A549 (cell line): ENCODE data around the gene CHKB. TPM values are rescaled to one million over a fixed set of nuclear protein-coding genes. Genes with fewer than 3 reads are reported as not detected.

ENCODE experiments used
- ATAC-seq, 2 experiments: fragments of 200-7000 bp in 1 of 2; fragments of >200 bp in 1 of 2; cut with Nextera tagmentation in 1 of 2; cut with Tn5 transposase in 1 of 2; 3 replicates each; pipeline versions ENCODE4 v1.8.0 to v1.9.1; 2018 to 2020; ENCODE audit warnings: mild to moderate bottlenecking in 1 of 2, moderate library complexity in 1 of 2
- CTCF ChIA-PET: fragments of 300-600 bp; sonication (Branson Sonifier 250); formaldehyde crosslinking; extraction: SDS; loops from one replicate; lab custom pipeline; 2021; ENCODE audit warnings: antibody characterized with exemption, inconsistent platforms; lab: Yijun Ruan, JAX
- POLR2A ChIA-PET: fragments of 350-600 bp; formaldehyde crosslinking; extraction: SDS; loops from one replicate; lab custom pipeline; 2021; ENCODE audit warnings: antibody characterized with exemption, inconsistent platforms; lab: Yijun Ruan, JAX
- DNase-seq, 2 experiments: peaks; one replicate each; pipeline versions ENCODE4 v3.0.0 to v3.0.0-alpha.2; 2011 to 2016; ENCODE audit warnings: low read depth in 1 of 2, low spot score in 1 of 2
- FAIRE-seq: peaks from 2 replicates; lab custom pipeline; 2011; peaks lifted over from hg19 to GRCh38; lab: Jason Lieb, UNC
- H3K27ac ChIP-seq, 2 experiments: fragments of >200 bp; sonication (Bioruptor Twin); formaldehyde crosslinking; 3 replicates each; pipeline ENCODE4 v1.5.1; 2016 to 2017
- H3K4me1 ChIP-seq: fragments of >200 bp; sonication (Bioruptor Twin); formaldehyde crosslinking; 3 replicates; pipeline ENCODE4 v1.6.1; 2016
- H3K4me2 ChIP-seq: fragments of >200 bp; sonication (Bioruptor Twin); formaldehyde crosslinking; 3 replicates; pipeline ENCODE4 v1.6.1; 2016
- H3K4me3 ChIP-seq: fragments of >200 bp; sonication (Bioruptor Twin); formaldehyde crosslinking; 3 replicates; pipeline ENCODE4 v1.5.1; 2016
- H3K9me3 ChIP-seq: fragments of >200 bp; sonication (Bioruptor Twin); formaldehyde crosslinking; 3 replicates; pipeline ENCODE4 v1.6.1; 2016
- BHLHE40 ChIP-seq: IDR thresholded peaks from 2 replicates; pipeline ENCODE4 v1.6.1; 2012; ENCODE audit warnings: low read depth, low read length, inconsistent platforms
- CHD2 ChIP-seq: fragments of 150-350 bp; IDR thresholded peaks from 2 replicates; pipeline ENCODE4 v1.6.1; 2014; ENCODE audit warnings: low read length; ENCODE audit not compliant: partially characterized antibody
- EHF ChIP-seq: fragments of 250-450 bp; sonication (Bioruptor Pico); IDR thresholded peaks from 2 replicates; pipeline ENCODE4 v1.5.0; 2020; ENCODE audit warnings: mild to moderate bottlenecking
- EHMT2 ChIP-seq: fragments of 200-600 bp; sonication (generic); IDR thresholded peaks from 2 replicates; pipeline ENCODE4 v1.6.1; 2016; ENCODE audit warnings: antibody characterized with exemption, low read depth, mild to moderate bottlenecking, moderate library complexity
- EP300 ChIP-seq, 2 experiments: fragments of >200 bp; sonication (Bioruptor Twin); formaldehyde crosslinking; IDR thresholded peaks; 2 replicates in 1 of 2; 3 replicates in 1 of 2; pipeline ENCODE4 v1.6.1; 2016 to 2017
- FOSB ChIP-seq: fragments of 250-450 bp; sonication (Bioruptor Pico); IDR thresholded peaks from 2 replicates; pipeline ENCODE4 v1.5.0; 2020; ENCODE audit warnings: mild to moderate bottlenecking, moderate library complexity
- FOSL2 ChIP-seq, 2 experiments: fragments of 450-650 bp in 1 of 2; fragments of >200 bp in 1 of 2; sonication (Bioruptor Twin) in 1 of 2; formaldehyde crosslinking; IDR thresholded peaks; 2 replicates each; pipeline versions ENCODE4 v1.5.0 to v1.6.1; 2016 to 2020; ENCODE audit warnings: mild to moderate bottlenecking in 1 of 2, moderate library complexity in 1 of 2
- FOXS1 ChIP-seq: fragments of 250-450 bp; sonication (Bioruptor Pico); IDR thresholded peaks from 2 replicates; pipeline ENCODE4 v1.5.0; 2020; ENCODE audit warnings: mild to moderate bottlenecking, moderate library complexity
- HOXB5 ChIP-seq: fragments of 250-450 bp; sonication (Bioruptor Pico); IDR thresholded peaks from 2 replicates; pipeline ENCODE4 v1.5.0; 2020; ENCODE audit warnings: mild to moderate bottlenecking, moderate library complexity
- JUN ChIP-seq, 2 experiments: fragments of >200 bp; sonication (Bioruptor Twin); formaldehyde crosslinking; IDR thresholded peaks; 2 replicates in 1 of 2; 3 replicates in 1 of 2; pipeline ENCODE4 v1.6.1; 2016 to 2017
- JUNB ChIP-seq: fragments of >200 bp; sonication (Bioruptor Twin); formaldehyde crosslinking; IDR thresholded peaks from 2 replicates; pipeline ENCODE4 v1.6.1; 2016
- KDM5A ChIP-seq: fragments of 200-600 bp; sonication (generic); IDR thresholded peaks from 2 replicates; pipeline ENCODE4 v1.6.1; 2016; ENCODE audit warnings: antibody characterized with exemption, mild to moderate bottlenecking
- MAZ ChIP-seq: fragments of 150-350 bp; IDR thresholded peaks from 2 replicates; pipeline ENCODE4 v1.6.1; 2014; ENCODE audit warnings: antibody characterized with exemption, low read depth, low read length, borderline replicate concordance
- PHF8 ChIP-seq: fragments of 200-600 bp; sonication (generic); IDR thresholded peaks from 2 replicates; pipeline ENCODE4 v1.6.1; 2016; ENCODE audit warnings: low read depth, mild to moderate bottlenecking, antibody characterized with exemption, moderate library complexity, borderline replicate concordance
- POLR2AphosphoS2 ChIP-seq: conservative IDR thresholded peaks from 2 replicates; pipeline ENCODE4 v1.6.1; 2012; ENCODE audit warnings: low read length, improper control_type of control experiment, inconsistent platforms
- RARB ChIP-seq: fragments of 250-450 bp; sonication (Bioruptor Pico); IDR thresholded peaks from 2 replicates; pipeline ENCODE4 v1.8.0; 2021; ENCODE audit warnings: mild to moderate bottlenecking, moderate library complexity
- TFCP2L1 ChIP-seq: fragments of 250-450 bp; sonication (Bioruptor Pico); IDR thresholded peaks from 2 replicates; pipeline ENCODE4 v1.5.0; 2021; ENCODE audit warnings: mild to moderate bottlenecking
- ZNF302 ChIP-seq: fragments of 250-450 bp; sonication (Bioruptor Pico); IDR thresholded peaks from 2 replicates; pipeline ENCODE4 v1.9.0; 2021; ENCODE audit warnings: inconsistent platforms, mild to moderate bottlenecking, moderate library complexity
- WGBS: methylation state at CpG from one replicate; pipeline ENCODE4 v1.1.6; 2017; ENCODE audit errors: missing lambda C conversion rate; 5-methylcytosine and 5-hydroxymethylcytosine counted together
- polyA plus RNA-seq, 4 experiments: library from polyadenylated mRNA; depleted of rRNA in 3 of 4; stranded (reverse); fragments of >200 nt; fragmentation: RNase III in 1 of 4; extraction: RNeasy Plus Mini Kit Qiagen cat#74134 plus additional on column Dnase treatment in 1 of 4; gene quantifications; 2 replicates in 3 of 4; 3 replicates in 1 of 4; pipeline ENCODE4 v1.2.3, GENCODE V29; 2011 to 2017
- TF ChIP-seq, protein P1 (sequence below): fragments of 250-450 bp; sonication (Bioruptor Pico); IDR thresholded peaks from 2 replicates; pipeline ENCODE4 v1.5.0; 2020; ENCODE audit warnings: low read depth, mild to moderate bottlenecking, moderate library complexity
- TF ChIP-seq, protein P2 (sequence below): IDR thresholded peaks from 2 replicates; pipeline ENCODE4 v1.6.1; 2012; ENCODE audit warnings: low read depth, borderline replicate concordance
- TF ChIP-seq, protein P3 (sequence below): fragments of 200-600 bp; sonication (generic); IDR thresholded peaks from 2 replicates; pipeline ENCODE4 v1.6.1; 2016; ENCODE audit warnings: antibody characterized with exemption, mild to moderate bottlenecking, moderate library complexity
- TF ChIP-seq, protein P4 (sequence below): fragments of >200 bp; sonication (Bioruptor Twin); formaldehyde crosslinking; IDR thresholded peaks from 3 replicates; pipeline ENCODE4 v1.5.1; 2016
- TF ChIP-seq, protein P5 (sequence below): fragments of 250-450 bp; sonication (Bioruptor Pico); IDR thresholded peaks from 2 replicates; pipeline ENCODE4 v1.5.0; 2021; ENCODE audit warnings: mild to moderate bottlenecking, moderate library complexity, borderline replicate concordance
- TF ChIP-seq, protein P6 (sequence below): fragments of >200 bp; sonication (Bioruptor Twin); formaldehyde crosslinking; IDR thresholded peaks from 2 replicates; pipeline ENCODE4 v1.6.1; 2016

Gene CHKB
- polyA plus RNA-seq, 2 of the 4 experiments (the other 2 are of a cell fraction), result 16.4 to 25.8 TPM

DNA sequence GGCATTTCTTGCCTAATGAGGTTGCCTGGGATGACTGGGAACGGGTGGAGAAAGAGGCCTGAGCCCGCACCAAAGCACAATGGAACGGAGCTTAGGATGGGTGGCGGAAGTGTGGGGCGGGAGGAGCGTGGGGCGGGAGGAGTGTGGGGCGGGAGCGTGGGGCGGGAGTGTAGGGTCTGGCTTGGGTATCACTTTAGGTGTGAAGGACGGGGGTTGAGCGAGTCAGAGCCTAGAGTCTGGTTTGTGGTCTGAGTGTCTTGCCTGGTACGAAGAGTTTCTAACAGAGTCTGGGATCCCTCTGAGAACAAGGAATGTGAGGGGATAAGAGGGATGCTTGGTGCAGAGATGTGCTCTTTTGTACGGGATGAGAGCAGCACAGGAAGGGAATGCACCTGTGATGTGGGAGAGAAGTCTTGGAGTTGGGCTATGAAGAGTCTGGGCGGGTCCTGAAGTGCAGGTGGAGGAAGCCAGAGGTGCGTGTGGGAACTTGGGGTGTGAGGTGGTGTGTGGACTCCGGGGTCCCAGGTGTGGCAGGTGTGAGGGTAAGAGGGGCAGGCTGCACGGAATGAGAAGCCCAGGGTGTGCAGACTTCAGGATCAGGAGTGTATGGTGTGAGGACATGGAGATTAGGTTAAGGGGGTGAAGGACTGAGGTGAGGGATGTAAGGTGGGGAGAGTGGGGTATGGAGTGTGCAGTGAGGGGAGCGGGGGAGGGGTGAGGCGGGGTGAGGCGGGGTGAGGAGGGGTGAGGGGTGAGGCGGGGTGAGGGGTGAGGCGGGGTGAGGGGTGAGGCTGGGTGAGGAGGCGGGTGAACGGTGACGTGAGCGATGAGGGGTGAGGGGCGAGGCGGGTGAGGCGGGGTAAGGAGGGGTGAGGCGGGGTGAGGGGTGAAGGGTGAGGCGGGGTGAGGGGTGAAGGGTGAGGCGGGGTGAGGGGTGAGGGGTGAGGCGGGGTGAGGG, 21.0 kb downstream of the CHKB start:
- TF ChIP-seq CHD2, result no peak
- TF ChIP-seq, protein P1, sequence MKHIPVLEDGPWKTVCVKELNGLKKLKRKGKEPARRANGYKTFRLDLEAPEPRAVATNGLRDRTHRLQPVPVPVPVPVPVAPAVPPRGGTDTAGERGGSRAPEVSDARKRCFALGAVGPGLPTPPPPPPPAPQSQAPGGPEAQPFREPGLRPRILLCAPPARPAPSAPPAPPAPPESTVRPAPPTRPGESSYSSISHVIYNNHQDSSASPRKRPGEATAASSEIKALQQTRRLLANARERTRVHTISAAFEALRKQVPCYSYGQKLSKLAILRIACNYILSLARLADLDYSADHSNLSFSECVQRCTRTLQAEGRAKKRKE (CRISPR knock-in tag), result no peak
- TF ChIP-seq, protein P2, sequence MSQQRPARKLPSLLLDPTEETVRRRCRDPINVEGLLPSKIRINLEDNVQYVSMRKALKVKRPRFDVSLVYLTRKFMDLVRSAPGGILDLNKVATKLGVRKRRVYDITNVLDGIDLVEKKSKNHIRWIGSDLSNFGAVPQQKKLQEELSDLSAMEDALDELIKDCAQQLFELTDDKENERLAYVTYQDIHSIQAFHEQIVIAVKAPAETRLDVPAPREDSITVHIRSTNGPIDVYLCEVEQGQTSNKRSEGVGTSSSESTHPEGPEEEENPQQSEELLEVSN, result no peak
- TF ChIP-seq POLR2AphosphoS2, result no peak
- no peak for TF ChIP-seq KDM5A
- no peak for TF ChIP-seq EHMT2
- no peak for TF ChIP-seq HOXB5
- TF ChIP-seq, protein P3, sequence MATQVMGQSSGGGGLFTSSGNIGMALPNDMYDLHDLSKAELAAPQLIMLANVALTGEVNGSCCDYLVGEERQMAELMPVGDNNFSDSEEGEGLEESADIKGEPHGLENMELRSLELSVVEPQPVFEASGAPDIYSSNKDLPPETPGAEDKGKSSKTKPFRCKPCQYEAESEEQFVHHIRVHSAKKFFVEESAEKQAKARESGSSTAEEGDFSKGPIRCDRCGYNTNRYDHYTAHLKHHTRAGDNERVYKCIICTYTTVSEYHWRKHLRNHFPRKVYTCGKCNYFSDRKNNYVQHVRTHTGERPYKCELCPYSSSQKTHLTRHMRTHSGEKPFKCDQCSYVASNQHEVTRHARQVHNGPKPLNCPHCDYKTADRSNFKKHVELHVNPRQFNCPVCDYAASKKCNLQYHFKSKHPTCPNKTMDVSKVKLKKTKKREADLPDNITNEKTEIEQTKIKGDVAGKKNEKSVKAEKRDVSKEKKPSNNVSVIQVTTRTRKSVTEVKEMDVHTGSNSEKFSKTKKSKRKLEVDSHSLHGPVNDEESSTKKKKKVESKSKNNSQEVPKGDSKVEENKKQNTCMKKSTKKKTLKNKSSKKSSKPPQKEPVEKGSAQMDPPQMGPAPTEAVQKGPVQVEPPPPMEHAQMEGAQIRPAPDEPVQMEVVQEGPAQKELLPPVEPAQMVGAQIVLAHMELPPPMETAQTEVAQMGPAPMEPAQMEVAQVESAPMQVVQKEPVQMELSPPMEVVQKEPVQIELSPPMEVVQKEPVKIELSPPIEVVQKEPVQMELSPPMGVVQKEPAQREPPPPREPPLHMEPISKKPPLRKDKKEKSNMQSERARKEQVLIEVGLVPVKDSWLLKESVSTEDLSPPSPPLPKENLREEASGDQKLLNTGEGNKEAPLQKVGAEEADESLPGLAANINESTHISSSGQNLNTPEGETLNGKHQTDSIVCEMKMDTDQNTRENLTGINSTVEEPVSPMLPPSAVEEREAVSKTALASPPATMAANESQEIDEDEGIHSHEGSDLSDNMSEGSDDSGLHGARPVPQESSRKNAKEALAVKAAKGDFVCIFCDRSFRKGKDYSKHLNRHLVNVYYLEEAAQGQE, result no peak
- no peak for TF ChIP-seq MAZ
- TF ChIP-seq JUNB, result no peak
- TF ChIP-seq, protein P4, sequence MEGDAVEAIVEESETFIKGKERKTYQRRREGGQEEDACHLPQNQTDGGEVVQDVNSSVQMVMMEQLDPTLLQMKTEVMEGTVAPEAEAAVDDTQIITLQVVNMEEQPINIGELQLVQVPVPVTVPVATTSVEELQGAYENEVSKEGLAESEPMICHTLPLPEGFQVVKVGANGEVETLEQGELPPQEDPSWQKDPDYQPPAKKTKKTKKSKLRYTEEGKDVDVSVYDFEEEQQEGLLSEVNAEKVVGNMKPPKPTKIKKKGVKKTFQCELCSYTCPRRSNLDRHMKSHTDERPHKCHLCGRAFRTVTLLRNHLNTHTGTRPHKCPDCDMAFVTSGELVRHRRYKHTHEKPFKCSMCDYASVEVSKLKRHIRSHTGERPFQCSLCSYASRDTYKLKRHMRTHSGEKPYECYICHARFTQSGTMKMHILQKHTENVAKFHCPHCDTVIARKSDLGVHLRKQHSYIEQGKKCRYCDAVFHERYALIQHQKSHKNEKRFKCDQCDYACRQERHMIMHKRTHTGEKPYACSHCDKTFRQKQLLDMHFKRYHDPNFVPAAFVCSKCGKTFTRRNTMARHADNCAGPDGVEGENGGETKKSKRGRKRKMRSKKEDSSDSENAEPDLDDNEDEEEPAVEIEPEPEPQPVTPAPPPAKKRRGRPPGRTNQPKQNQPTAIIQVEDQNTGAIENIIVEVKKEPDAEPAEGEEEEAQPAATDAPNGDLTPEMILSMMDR, result no peak
- TF ChIP-seq RARB (CRISPR knock-in tag), result no peak
- Histone ChIP-seq H3K4me1 (no peaks in the 10 kb centered on the region), H3K4me2 (no peak overlapping the region), H3K4me3 (no peak overlapping the region), H3K27ac (0 out of 6 replicates have a peak overlapping the region, but pooled peaks of 1 of the 2 experiments have one; percentile 16), H3K9me3 (no peaks in the 10 kb centered on the region)
- DNase-seq, result no peak
- POLR2A ChIA-PET, result no interaction called here
- FAIRE-seq, result no peak
- CTCF ChIA-PET, result interaction anchor here (0.6 to 1.7 kb wide), 2 partner anchors 10 to 58 kb away, joined by 3 to 5 read pairs; no protein-coding TSS in a partner anchor
- WGBS, result 86% methylated on average over 13 of the region's 34 CpGs
- ATAC-seq, result no peak

DNA sequence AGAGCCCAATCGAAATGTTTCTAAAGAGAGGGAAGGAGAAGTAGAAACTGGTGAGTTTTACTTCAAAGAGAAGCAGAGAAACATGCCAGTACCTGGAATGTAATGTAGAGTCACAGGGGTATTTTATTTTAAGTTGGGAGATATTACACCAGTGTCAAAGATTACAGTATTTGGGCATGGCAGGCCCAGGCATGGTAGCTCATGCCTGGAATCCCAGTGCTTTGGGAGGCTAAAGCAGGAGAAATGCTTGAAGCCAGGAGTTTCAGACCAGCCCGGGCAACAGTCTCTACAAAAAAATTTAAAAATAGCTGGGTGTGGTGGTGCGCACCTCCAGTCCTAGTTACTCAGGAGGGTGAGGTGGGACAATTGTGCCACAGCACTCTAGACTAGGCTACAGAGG, 22.6 kb downstream of the CHKB start:
- FAIRE-seq, result no peak
- POLR2A ChIA-PET, result no interaction called here
- TF ChIP-seq FOSL2 (IDR thresholded peaks at IDR 0.05) (no peak), FOSL2 (CRISPR knock-in tag; IDR thresholded peaks at IDR 0.05) (no peak), TFCP2L1 (no peak), RARB (CRISPR knock-in tag) (no peak), ZNF302 (CRISPR knock-in tag) (no peak), BHLHE40 (no peak), FOSB (CRISPR knock-in tag) (no peak), EP300 (IDR thresholded peaks at IDR 0.05) (no peak), EHF (CRISPR knock-in tag) (no peak), FOXS1 (CRISPR knock-in tag) (no peak), JUN (IDR thresholded peaks at IDR 0.05) (no peak), PHF8 (no peak)
- TF ChIP-seq, protein P5, sequence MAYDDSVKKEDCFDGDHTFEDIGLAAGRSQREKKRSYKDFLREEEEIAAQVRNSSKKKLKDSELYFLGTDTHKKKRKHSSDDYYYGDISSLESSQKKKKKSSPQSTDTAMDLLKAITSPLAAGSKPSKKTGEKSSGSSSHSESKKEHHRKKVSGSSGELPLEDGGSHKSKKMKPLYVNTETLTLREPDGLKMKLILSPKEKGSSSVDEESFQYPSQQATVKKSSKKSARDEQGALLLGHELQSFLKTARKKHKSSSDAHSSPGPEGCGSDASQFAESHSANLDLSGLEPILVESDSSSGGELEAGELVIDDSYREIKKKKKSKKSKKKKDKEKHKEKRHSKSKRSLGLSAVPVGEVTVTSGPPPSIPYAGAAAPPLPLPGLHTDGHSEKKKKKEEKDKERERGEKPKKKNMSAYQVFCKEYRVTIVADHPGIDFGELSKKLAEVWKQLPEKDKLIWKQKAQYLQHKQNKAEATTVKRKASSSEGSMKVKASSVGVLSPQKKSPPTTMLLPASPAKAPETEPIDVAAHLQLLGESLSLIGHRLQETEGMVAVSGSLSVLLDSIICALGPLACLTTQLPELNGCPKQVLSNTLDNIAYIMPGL (CRISPR knock-in tag), result no peak
- TF ChIP-seq, protein P1 (CRISPR knock-in tag), result no peak
- TF ChIP-seq, protein P6, sequence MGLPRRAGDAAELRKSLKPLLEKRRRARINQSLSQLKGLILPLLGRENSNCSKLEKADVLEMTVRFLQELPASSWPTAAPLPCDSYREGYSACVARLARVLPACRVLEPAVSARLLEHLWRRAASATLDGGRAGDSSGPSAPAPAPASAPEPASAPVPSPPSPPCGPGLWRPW, result no peak

More for the DNA sequence above, 22.6 kb downstream of the CHKB start:
- Histone ChIP-seq H3K4me1 (no peaks in the 10 kb centered on the region), H3K4me3 (no peak overlapping the region), H3K27ac (no peak overlapping the region), H3K9me3 (no peaks in the 10 kb centered on the region), H3K4me2 (no peak overlapping the region)
- CTCF ChIA-PET, result interaction anchor here (1.0 to 1.7 kb wide), 4 partner anchors 10 to 32 kb away, joined by 3 to 6 read pairs (median 4); partner anchors contain the start of gene KLHDC7B
- DNase-seq, result no peak
- 59% methylated on average over 3 of the region's 3 CpGs for WGBS
- ATAC-seq, result no peak
